ENCODE results near the gene MLLT3.

The MLLT3 gene

GRCh38 chr9:20490246-20490834 lies 132.0 kb downstream of the MLLT3 start:
- no peaks in the 10 kb centered on the region for H3K79me2 ChIP-seq (ENCODE audit: insufficient read depth, low read depth)
- no peak overlapping the region for H3K4me2 ChIP-seq

GRCh38 chr9:20488691-20489090 lies 133.6 kb downstream of the MLLT3 start:
- Histone ChIP-seq H3K79me2 (ENCODE audit: insufficient read depth, low read depth) (no peaks in the 10 kb centered on the region), H3K36me3 (ENCODE audit: insufficient read depth) (no peaks in the 10 kb centered on the region), H3K27me3 (ENCODE audit: insufficient read depth, low read depth) (no peaks in the 10 kb centered on the region), H2AFZ (ENCODE audit: low read depth) (no peak overlapping the region), H3K4me1 (ENCODE audit: low read depth, poor library complexity, severe bottlenecking) (no peaks in the 10 kb centered on the region), H4K20me1 (ENCODE audit: insufficient read depth) (no peaks in the 10 kb centered on the region), H3K27ac (no peak overlapping the region), H3K9ac (no peak overlapping the region), H3K4me3 (IDR thresholded peaks at IDR 0.05; ENCODE audit: insufficient read depth, low read depth, low read length) (no peak overlapping the region), H3K4me2 (no peak overlapping the region)
- TF ChIP-seq CTCF (conservative IDR thresholded peaks at IDR 0.05; ENCODE audit: low read depth, low read length): no peak

More at GRCh38 chr9:20490246-20490834, 132.0 kb downstream of the MLLT3 start:
- Histone ChIP-seq H3K27ac (no peak overlapping the region), H3K27me3 (ENCODE audit: insufficient read depth, low read depth) (no peaks in the 10 kb centered on the region), H3K36me3 (ENCODE audit: insufficient read depth) (no peaks in the 10 kb centered on the region), H3K4me1 (ENCODE audit: low read depth, poor library complexity, severe bottlenecking) (no peaks in the 10 kb centered on the region), H3K4me3 (IDR thresholded peaks at IDR 0.05; ENCODE audit: insufficient read depth, low read depth, low read length) (no peak overlapping the region), H2AFZ (ENCODE audit: low read depth) (no peak overlapping the region), H4K20me1 (ENCODE audit: insufficient read depth) (no peaks in the 10 kb centered on the region), H3K9ac (no peak overlapping the region)
- TF ChIP-seq CTCF (conservative IDR thresholded peaks at IDR 0.05; ENCODE audit: low read depth, low read length): no peak

GRCh38 chr9:20486552-20486951 lies 135.7 kb downstream of the MLLT3 start:
- H3K36me3 ChIP-seq (ENCODE audit: insufficient read depth): no peaks in the 10 kb centered on the region
- no peak overlapping the region for H3K4me2 ChIP-seq
- H2AFZ ChIP-seq (ENCODE audit: low read depth): no peak overlapping the region
- H3K27me3 ChIP-seq (ENCODE audit: insufficient read depth, low read depth): no peaks in the 10 kb centered on the region
- H3K79me2 ChIP-seq (ENCODE audit: insufficient read depth, low read depth): no peaks in the 10 kb centered on the region
- no peaks in the 10 kb centered on the region for H3K4me1 ChIP-seq (ENCODE audit: low read depth, poor library complexity, severe bottlenecking)
- H3K27ac ChIP-seq: no peak overlapping the region
- no peaks in the 10 kb centered on the region for H4K20me1 ChIP-seq (ENCODE audit: insufficient read depth)
- H3K4me3 ChIP-seq (IDR thresholded peaks at IDR 0.05; ENCODE audit: insufficient read depth, low read depth, low read length): no peak overlapping the region
- H3K9ac ChIP-seq: no peak overlapping the region
- no peak for TF ChIP-seq CTCF (conservative IDR thresholded peaks at IDR 0.05; ENCODE audit: low read depth, low read length)

GRCh38 chr9:20481437-20481836 lies 140.9 kb downstream of the MLLT3 start:
- H3K27ac ChIP-seq: no peak overlapping the region
- no peaks in the 10 kb centered on the region for H3K27me3 ChIP-seq (ENCODE audit: insufficient read depth, low read depth)
- H3K4me3 ChIP-seq (IDR thresholded peaks at IDR 0.05; ENCODE audit: insufficient read depth, low read depth, low read length): no peak overlapping the region
- no peak overlapping the region for H2AFZ ChIP-seq (ENCODE audit: low read depth)
- no peak overlapping the region for H3K9ac ChIP-seq
- no peaks in the 10 kb centered on the region for H3K36me3 ChIP-seq (ENCODE audit: insufficient read depth)
- H3K4me2 ChIP-seq: no peak overlapping the region
- no peaks in the 10 kb centered on the region for H3K4me1 ChIP-seq (ENCODE audit: low read depth, poor library complexity, severe bottlenecking)
- no peaks in the 10 kb centered on the region for H4K20me1 ChIP-seq (ENCODE audit: insufficient read depth)
- no peak for TF ChIP-seq CTCF (conservative IDR thresholded peaks at IDR 0.05; ENCODE audit: low read depth, low read length)
- no peaks in the 10 kb centered on the region for H3K79me2 ChIP-seq (ENCODE audit: insufficient read depth, low read depth)
